Stimulated activated CD4-positive, alpha-beta T cell treated with anti-CD3 and anti-CD28 coated beads, TNF-alpha, amount 100 ng/mL, for 48 hours (primary cell): ENCODE data around the gene ANKRD13A.
"Not testable (repeated sequence)": the region's sequence is repeated elsewhere in the genome, so short reads cannot be mapped to it uniquely, and the experiment has no call there.

Experiments used
- DNase-seq, 3 donors: peaks; one replicate each; pipeline ENCODE4 v3.0.0-alpha.2; 2020; ENCODE audit warnings: low read depth in 3 of 3

The ANKRD13A gene

DNA sequence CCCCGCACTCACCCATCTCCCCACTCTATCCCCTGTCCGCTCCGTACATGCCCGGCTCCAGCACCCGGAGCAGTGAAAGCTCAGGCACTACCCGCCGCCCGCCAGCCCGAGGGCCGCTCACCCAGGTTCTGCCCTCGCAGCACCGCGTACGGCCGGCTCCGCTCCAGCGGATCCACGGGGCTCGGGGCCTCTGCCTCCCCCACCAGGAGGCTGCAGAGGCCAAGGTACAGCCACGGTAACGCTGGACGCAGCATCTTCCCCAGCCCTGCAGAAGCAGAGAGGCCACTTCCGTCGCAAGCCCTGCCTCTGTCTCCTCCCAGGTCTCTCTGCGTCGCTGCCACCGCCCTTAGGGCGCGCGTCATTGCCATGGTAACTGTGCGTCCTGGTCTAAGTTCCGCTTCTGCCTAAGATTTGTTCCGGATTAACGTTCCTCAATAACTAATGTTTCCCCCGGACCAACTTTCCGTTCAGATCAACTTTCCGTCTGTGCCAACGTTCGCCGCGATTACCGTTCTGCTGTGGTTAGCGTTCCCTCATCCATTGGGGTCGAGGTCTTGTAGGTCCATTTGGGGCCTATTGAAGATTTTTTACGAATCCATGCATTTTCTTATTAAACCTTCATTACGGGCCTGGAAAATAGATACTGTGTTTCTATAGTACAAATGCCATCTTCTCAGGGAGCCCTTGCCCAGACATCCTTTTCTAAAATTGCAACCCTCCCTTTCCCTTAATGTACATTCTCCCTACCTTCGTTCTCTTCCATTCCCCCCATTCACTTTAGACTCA lies 49.2 kb downstream of the ANKRD13A start, which contains the start of gene C12orf76:
TSS of gene C12orf76 (minus strand) at position 281 of the 786 bp plus-strand sequence. CDS start at position 254, 27 bp downstream.
- peak; percentile 79 to 90 (median 86) for DNase-seq

- DNase-seq, result not testable (repeated sequence)
Observed at GRCh38 chr12:110049034-110049433, 49.8 kb downstream of the ANKRD13A start.

DNA sequence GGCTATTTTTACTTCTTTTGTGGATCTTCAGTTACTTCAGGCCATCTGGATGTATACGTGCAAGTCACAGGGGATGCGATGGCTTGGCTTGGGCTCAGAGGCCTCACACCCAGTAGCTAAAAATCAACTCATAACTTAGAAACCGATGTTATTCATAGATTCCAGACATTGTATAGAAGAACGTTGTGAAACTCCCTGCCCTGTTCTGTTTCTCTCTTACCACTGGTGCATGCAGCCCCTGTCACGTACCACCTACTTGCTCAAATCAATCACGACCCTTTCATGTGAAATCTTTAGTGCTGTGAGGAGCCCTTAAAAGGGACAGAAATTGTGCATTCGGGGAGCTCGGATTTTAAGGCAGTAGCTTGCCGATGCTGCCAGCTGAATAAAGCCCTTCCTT lies 50.4 kb downstream of the ANKRD13A start:
- not testable (repeated sequence) for DNase-seq

- no peak for DNase-seq
Observed at GRCh38 chr12:110050927-110051326, 51.7 kb downstream of the ANKRD13A start.

DNA sequence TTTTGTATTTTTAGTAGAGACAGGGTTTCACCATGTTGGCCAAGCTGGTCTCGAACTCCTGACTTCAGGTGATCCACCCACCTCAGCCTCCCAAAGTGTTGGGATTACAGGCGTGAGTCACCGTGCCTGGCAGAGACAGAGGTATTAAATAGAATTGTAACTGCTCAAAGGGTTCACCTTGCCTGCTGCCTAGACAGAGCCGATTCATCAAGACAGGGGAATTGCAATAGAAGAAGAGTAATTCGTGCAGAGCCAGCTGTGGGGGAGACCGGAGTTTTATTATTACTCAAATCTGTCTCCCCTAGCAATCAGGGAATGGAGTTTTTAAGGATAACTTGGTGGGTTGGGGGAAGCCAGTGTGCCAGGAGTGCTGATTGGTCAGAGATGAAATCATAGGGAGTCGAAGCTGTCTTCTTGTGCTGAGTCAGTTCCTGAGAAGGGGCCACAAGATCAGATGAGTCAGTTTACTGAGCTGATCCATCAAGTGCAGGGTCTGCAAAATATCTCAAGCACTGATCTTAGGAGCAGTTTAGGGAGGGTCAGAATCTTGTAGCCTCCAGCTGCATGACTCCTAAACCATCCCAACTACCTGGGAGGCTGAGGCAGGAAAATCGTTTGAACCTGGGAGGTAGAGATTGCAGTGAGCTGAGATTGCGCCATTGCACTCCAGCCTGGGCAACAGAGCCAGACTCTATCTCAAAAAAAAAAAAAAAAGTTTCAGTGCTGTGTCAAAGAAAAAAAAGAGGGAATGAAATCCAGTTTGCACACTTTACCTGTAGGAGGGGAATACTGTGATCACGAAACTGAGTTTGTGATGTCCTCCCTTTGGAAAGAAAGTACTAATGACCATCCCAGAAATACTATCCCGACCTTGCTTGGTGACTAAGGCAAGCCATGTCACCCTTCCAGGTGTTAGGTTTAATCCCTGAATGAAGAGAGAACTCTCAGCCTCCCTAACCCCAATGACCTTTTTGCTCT lies 56.4 kb downstream of the ANKRD13A start:
- DNase-seq, result peak in 1 of 3 donors; percentile 30

GRCh38 chr12:110056643-110057042 lies 57.4 kb downstream of the ANKRD13A start:
- DNase-seq, result not testable (repeated sequence)

- no peak for DNase-seq
Observed at GRCh38 chr12:110058875-110059615, 59.8 kb downstream of the ANKRD13A start.

- DNase-seq, result no peak
Observed at GRCh38 chr12:110059651-110060000, 60.4 kb downstream of the ANKRD13A start.

DNA sequence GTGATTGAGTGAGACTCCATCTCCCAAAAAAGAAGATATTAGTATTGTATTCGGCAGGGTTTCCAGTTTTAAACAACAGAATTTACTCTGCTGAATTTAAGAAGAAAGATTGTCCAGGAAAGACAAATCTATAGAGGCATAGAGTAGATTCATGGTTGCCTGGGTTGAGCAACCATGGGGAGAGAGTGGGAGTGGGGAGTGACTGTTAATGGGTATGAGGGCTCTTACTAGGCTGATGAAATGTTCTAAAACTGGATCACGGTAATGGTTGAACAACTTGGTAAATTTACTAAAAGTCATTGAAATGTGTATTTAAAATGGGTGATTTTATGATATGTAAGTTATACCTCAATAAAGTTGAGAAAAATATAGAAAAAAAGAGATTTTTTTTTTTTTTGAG lies 63.0 kb downstream of the ANKRD13A start:
- no peak for DNase-seq

- DNase-seq, result no peak
Observed at GRCh38 chr12:110065540-110065939, 66.3 kb downstream of the ANKRD13A start.

DNA sequence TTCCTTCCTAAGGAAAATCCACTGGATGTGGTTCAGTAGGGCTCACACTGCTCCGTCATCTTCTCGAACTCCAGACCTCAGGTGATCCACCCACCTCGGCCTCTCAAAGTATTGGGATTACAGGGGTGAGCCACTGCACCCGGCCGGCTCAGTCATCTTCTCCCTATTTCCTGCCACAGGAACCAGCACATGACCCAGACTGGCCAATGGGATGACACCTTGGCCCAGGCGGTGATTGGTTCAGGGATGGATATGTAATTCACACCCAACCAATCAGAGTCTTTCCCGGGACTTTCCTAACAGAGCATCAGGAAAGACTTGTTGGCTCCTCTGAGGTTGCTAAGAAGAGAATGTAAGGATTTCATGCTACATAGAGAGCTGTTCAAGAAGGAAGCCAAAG lies 68.3 kb downstream of the ANKRD13A start:
- DNase-seq, result no peak

- not testable (repeated sequence) for DNase-seq
Observed at GRCh38 chr12:110068115-110068514, 68.9 kb downstream of the ANKRD13A start.

GRCh38 chr12:110068654-110069053 lies 69.4 kb downstream of the ANKRD13A start:
- DNase-seq, result no peak

- no peak for DNase-seq
Observed at GRCh38 chr12:110071504-110071903, 72.3 kb downstream of the ANKRD13A start.

DNA sequence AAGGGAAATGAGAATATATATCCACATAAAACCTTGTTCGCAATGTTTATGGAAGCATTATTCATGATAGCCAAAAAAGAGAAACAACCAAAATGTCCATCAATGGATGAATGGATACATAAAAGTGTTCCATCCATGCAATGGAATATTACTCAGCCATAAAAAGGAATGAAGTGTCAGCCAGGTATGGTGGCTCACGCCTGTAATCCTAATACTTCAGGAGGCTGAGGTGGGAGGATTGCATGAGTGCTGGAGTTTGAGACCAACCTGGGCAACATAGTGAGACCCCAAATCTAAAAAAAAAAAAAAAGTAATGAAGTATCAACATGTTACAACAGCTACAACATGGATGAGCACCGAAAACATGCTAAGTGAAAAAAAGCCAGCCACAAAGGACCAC lies 72.7 kb downstream of the ANKRD13A start:
- DNase-seq, result no peak

DNA sequence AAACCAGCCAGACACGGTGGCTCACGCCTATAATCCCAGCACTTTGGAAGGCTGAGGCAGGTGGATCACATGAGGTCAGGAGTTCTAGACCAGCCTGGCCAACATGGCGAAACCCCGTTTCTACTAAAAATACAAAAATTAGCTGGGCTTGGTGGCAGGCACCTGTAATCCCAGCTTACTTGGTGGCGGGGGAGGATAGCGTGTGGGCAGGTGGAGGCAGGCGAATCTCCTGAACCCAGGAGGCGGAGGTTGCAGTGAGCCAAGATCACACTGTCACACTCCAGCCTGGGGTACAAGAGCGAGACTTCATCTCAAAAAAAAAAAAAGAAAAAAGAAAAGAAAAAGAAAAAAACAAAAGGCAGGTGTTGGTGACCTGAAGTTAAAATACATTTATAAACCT lies 73.4 kb downstream of the ANKRD13A start:
- DNase-seq, result not testable (repeated sequence)

DNA sequence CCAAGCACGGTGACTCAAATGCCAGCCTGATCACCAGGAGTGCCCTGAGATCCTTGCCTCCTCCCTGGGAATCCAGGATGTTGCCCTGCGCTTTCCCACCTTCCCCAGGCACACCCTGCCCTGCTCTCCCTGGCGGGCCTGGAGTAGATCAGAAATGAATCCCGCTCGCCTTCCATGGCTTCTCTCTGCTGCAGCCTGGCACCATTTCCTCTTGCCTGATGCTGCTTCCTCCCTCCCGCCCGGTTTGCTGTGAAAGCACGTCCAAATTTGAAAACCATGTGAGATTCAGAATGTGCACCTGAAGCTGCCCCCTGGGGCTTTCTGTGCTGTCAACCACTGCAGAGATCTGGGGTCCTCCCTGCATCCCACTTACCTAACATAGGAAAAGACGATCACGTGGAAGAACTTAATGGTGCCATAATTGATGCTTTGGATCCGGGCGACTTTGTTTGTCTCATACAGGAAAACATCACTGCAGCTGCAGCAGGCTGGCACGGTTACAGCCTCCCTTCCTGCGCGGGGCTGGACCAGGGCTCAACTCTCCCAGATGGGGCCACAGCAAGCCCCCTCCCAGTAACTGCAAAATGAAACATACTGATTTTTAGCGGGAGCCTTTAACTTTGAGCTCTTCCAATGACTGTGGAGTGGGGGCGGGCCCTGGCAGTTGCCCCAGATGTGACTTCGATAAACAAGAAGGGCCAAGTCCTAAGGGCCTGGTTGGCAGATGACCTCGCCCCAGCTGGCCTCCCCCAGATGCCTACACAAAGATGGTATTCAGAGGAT lies 74.0 kb downstream of the ANKRD13A start:
- peak in 1 of 3 donors; percentile 33 for DNase-seq

- no peak for DNase-seq
Observed at GRCh38 chr12:110074089-110074488, 74.9 kb downstream of the ANKRD13A start.

DNA sequence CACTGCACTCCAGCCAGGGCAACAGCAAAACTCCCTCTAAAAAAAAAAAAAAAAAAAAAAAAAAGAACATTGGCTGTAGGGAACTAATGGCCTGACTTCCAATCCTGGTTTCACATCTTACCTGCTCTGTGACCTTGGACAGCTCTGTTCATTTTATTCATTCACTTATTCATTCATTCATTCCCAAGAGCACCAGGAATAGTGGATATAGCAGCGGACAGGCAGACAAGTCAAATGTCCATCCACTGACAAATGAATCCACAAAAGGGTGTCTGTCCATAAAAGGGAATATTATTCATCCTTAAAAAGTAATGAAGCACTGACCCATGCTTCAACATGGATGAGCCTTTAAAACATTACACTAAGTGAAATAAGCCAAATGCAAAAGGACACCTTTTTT lies 76.7 kb downstream of the ANKRD13A start:
- no peak for DNase-seq

- DNase-seq, result no peak
Observed at GRCh38 chr12:110077800-110078199, 78.6 kb downstream of the ANKRD13A start.
